Fibroblast of lung (primary cell): Measurements from ENCODE around the gene KMO. TPM values are rescaled to one million over a fixed set of nuclear protein-coding genes. Genes with fewer than 3 reads are reported as not detected.

Source experiments
- DNase-seq, 2 donors: peaks; one replicate each; pipeline versions ENCODE4 v3.0.0 to v3.0.0-alpha.2; 2010; ENCODE audit warnings: low read depth in 2 of 2
- H2AFZ ChIP-seq: 2 replicates; pipeline ENCODE4 v1.5.1; 2012; ENCODE audit warnings: low read length, control low read depth, inconsistent platforms
- H3K27ac ChIP-seq: 2 replicates; pipeline ENCODE4 v1.5.1; 2011; ENCODE audit warnings: low read length, control low read depth; ENCODE audit not compliant: insufficient read depth
- H3K27me3 ChIP-seq: 2 replicates; pipeline ENCODE4 v1.5.1; 2011; ENCODE audit warnings: mild to moderate bottlenecking, low read length; ENCODE audit not compliant: control insufficient read depth, insufficient read depth
- H3K36me3 ChIP-seq: 2 replicates; pipeline ENCODE4 v1.5.1; 2011; ENCODE audit warnings: low read length; ENCODE audit not compliant: control insufficient read depth, insufficient read depth
- H3K4me1 ChIP-seq: 2 replicates; pipeline ENCODE4 v1.5.1; 2011; ENCODE audit warnings: low read length; ENCODE audit not compliant: control insufficient read depth, insufficient read depth; ENCODE audit errors: extremely low read depth
- H3K4me2 ChIP-seq: 2 replicates; pipeline ENCODE4 v1.5.1; 2011; ENCODE audit warnings: low read length, control low read depth; ENCODE audit not compliant: insufficient read depth; ENCODE audit errors: extremely low read depth
- H3K4me3 ChIP-seq, 4 experiments: fragments of 200-600 bp in 1 of 4; sonication (generic) in 1 of 4; replicated peaks in 1 of 4; 2 replicates each; pipeline ENCODE4 v1.5.1; 2011 to 2016; ENCODE audit warnings: low read length in 4 of 4, low read depth in 3 of 4, mild to moderate bottlenecking in 3 of 4, control low read depth in 2 of 4, inconsistent platforms in 1 of 4, mixed read lengths in 1 of 4; ENCODE audit not compliant: insufficient read depth in 1 of 4; ENCODE audit errors: control extremely low read depth in 1 of 4
- H3K79me2 ChIP-seq: 2 replicates; pipeline ENCODE4 v1.5.1; 2012; ENCODE audit warnings: mild to moderate bottlenecking, low read length, inconsistent platforms; ENCODE audit not compliant: control insufficient read depth, insufficient read depth
- H3K9ac ChIP-seq: 2 replicates; pipeline ENCODE4 v1.5.1; 2011; ENCODE audit warnings: mild to moderate bottlenecking, low read length, control low read depth; ENCODE audit not compliant: insufficient read depth
- H3K9me3 ChIP-seq: 2 replicates; pipeline ENCODE4 v1.5.1; 2012; ENCODE audit warnings: low read depth, low read length; ENCODE audit not compliant: control insufficient read depth, insufficient read depth
- H4K20me1 ChIP-seq: 2 replicates; pipeline ENCODE4 v1.5.1; 2011; ENCODE audit warnings: low read length; ENCODE audit not compliant: control insufficient read depth, insufficient read depth; ENCODE audit errors: extremely low read depth
- CTCF ChIP-seq, 2 donors: IDR thresholded peaks in 1 of 2; conservative IDR thresholded peaks in 1 of 2; 1 replicate in 1 of 2; 2 replicates in 1 of 2; pipeline ENCODE4 v1.5.1; 2011 to 2012; ENCODE audit warnings: low read length in 2 of 2, control low read depth in 1 of 2, inconsistent platforms in 1 of 2, low read depth in 1 of 2, mild to moderate bottlenecking in 1 of 2
- EZH2 ChIP-seq: IDR thresholded peaks from 2 replicates; pipeline ENCODE4 v1.5.1; 2012; ENCODE audit warnings: low read length, control low read depth, mild to moderate bottlenecking; ENCODE audit errors: missing control alignments
- polyA plus RNA-seq, 2 donors: library from polyadenylated mRNA; depleted of rRNA in 1 of 2; stranded (reverse) in 1 of 2; unstranded in 1 of 2; fragments of >200 nt; gene quantifications; 2 replicates each; pipeline ENCODE4 v1.2.1, GENCODE V29; 2011 to 2012; ENCODE audit warnings: missing spikeins in 1 of 2
- total RNA-seq: library from RNA; depleted of rRNA; stranded (reverse); fragments of >200 nt; gene quantifications from 2 replicates; pipeline ENCODE4 v1.2.1, GENCODE V29; 2014

KMO gene
- total and polyA plus RNA-seq, 2 donors (not counting 1 experiment from before 2014, with no cell fraction given), result 0.07 TPM; not detected in 1

GRCh38 chr1:241596633-241597032 is 64.5 kb downstream of the KMO start:
- no peak for TF ChIP-seq CTCF (conservative IDR thresholded peaks at IDR 0.05 in 1 of 2, IDR thresholded peaks at IDR 0.05 in 1 of 2; ENCODE audit: low read depth in 1 of 2, low read length in 2 of 2)
- TF ChIP-seq EZH2, result no peak

GRCh38 chr1:241598249-241598648 is 66.1 kb downstream of the KMO start:
- Histone ChIP-seq H3K27me3 (no peaks in the 10 kb centered on the region), H3K4me3 (no peak overlapping the region), H3K27ac (no peak overlapping the region), H3K9me3 (no peaks in the 10 kb centered on the region), H3K4me1 (no peaks in the 10 kb centered on the region), H3K9ac (no peak overlapping the region), H4K20me1 (no peaks in the 10 kb centered on the region), H3K4me2 (no peak overlapping the region), H3K79me2 (no peaks in the 10 kb centered on the region), H2AFZ (no peak overlapping the region), H3K36me3 (no peaks in the 10 kb centered on the region)
- TF ChIP-seq CTCF (conservative IDR thresholded peaks at IDR 0.05 in 1 of 2, IDR thresholded peaks at IDR 0.05 in 1 of 2; ENCODE audit: low read depth in 1 of 2, low read length in 2 of 2) (no peak), EZH2 (no peak)
- no peak for DNase-seq

More at GRCh38 chr1:241596633-241597032, 64.5 kb downstream of the KMO start:
- Histone ChIP-seq H3K9ac (no peak overlapping the region), H2AFZ (no peak overlapping the region), H3K9me3 (no peaks in the 10 kb centered on the region), H3K4me1 (peaks cover 4% of the 10 kb centered on the region), H3K27ac (no peak overlapping the region), H3K79me2 (no peaks in the 10 kb centered on the region), H3K4me2 (no peak overlapping the region), H3K27me3 (no peaks in the 10 kb centered on the region), H3K4me3 (no peak overlapping the region), H3K36me3 (no peaks in the 10 kb centered on the region), H4K20me1 (no peaks in the 10 kb centered on the region)
- no peak for DNase-seq

GRCh38 chr1:241600496-241600901 is 68.3 kb downstream of the KMO start:
- no peaks in the 10 kb centered on the region for H3K4me1 ChIP-seq
- no peak for TF ChIP-seq CTCF (conservative IDR thresholded peaks at IDR 0.05 in 1 of 2, IDR thresholded peaks at IDR 0.05 in 1 of 2; ENCODE audit: low read depth in 1 of 2, low read length in 2 of 2)
- no peak for TF ChIP-seq EZH2
- peak in 1 of 2 donors; percentile 38 for DNase-seq
- no peak overlapping the region for H3K27ac ChIP-seq
- no peak overlapping the region for H3K9ac ChIP-seq
- H3K27me3 ChIP-seq, result no peaks in the 10 kb centered on the region
- no peaks in the 10 kb centered on the region for H3K79me2 ChIP-seq
- no peaks in the 10 kb centered on the region for H4K20me1 ChIP-seq
- H2AFZ ChIP-seq, result no peak overlapping the region
- no peak overlapping the region for H3K4me2 ChIP-seq
- no peaks in the 10 kb centered on the region for H3K36me3 ChIP-seq
- no peaks in the 10 kb centered on the region for H3K9me3 ChIP-seq
- no peak overlapping the region for H3K4me3 ChIP-seq
